Fibroblast of mammary gland (primary cell): Measurements from ENCODE around the gene UGT2B7.

Source experiments
- DNase-seq: peaks from one replicate; pipeline ENCODE4 v3.0.0-alpha.2; 2010; ENCODE audit warnings: low read depth
- H3K4me3 ChIP-seq: 2 replicates; pipeline ENCODE4 v1.5.1; 2011; ENCODE audit warnings: low read depth, mild to moderate bottlenecking, low read length, moderate library complexity; ENCODE audit not compliant: control insufficient read depth
- CTCF ChIP-seq: conservative IDR thresholded peaks from 2 replicates; pipeline ENCODE4 v1.5.1; 2011; ENCODE audit warnings: low read depth, low read length, inconsistent platforms; ENCODE audit not compliant: control insufficient read depth, insufficient read depth

UGT2B7 gene

DNA sequence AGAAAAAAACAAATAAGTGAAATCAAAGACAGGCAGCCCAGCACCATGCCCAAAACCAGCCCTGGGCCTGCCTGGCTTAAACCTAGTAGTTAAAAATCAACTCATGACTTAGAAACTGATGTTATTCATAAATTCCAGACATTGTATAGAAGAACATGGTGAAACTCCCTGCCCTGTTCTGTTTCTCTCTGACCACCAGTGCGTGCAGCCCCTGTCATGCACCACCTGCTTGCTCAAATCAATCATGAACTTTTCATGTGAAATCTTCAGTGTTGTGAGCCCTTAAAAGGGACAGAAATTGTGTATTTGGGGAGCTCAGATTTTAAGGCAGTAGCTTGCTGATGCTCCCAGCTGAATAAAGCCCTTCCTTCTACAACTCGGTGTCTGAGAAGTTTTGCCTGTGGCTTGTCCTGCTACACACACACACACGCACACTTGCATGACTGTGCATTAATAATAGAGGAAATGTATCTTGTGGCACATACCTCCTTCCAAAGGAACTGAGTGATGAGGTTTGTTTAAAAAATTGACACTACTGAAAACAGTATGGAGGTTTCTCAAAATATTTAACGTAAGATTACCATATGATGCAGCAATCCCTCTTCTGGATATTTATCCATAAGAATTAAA is 39.2 kb upstream of the UGT2B7 start:
- no peak for TF ChIP-seq CTCF
- H3K4me3 ChIP-seq: no peak overlapping the region
- DNase-seq: no peak

DNA sequence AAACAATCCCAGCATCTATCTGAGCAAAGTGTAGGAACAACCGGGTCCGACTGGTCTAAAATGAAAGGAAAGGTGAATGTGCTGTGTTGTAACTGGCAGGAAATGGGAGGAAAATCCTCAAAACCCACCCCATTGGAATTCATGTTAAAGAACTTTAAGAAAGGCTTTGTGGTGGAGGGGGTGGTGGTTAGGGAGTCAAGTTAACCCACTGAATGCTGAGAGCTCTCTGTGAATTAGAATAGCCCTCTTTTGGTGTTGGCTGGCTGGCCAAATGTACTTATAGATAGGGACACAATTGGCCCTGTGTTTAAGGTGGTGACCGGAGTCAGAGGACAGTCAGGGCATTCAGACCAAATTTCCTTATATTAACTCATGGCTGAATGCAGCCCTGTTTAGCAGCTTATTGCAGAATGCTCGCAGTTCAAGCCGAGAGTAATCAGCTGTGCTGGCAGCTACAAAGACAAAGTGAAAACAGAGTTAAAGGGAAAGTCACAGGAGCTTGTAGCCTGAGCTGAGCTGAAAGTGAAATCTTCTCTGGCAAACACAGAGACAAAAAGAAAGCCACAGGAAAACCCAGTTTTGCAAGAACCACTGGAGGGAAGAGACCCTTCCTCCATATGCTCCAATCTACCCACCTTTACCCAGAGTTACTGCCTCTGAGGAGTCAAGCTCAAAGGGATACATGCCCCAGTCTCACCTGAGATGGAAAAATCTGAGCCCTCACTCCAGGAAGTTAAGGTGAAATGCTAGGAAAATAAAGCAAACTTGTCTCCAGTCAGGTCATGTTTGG is 38.5 kb upstream of the UGT2B7 start:
- no peak for DNase-seq
- no peak for TF ChIP-seq CTCF
- H3K4me3 ChIP-seq: no peak overlapping the region

- no peak for TF ChIP-seq CTCF
- no peak for DNase-seq
- H3K4me3 ChIP-seq: no peak overlapping the region
These were observed 37.7 kb upstream of the UGT2B7 start for GRCh38 chr4:69058410-69059059.

DNA sequence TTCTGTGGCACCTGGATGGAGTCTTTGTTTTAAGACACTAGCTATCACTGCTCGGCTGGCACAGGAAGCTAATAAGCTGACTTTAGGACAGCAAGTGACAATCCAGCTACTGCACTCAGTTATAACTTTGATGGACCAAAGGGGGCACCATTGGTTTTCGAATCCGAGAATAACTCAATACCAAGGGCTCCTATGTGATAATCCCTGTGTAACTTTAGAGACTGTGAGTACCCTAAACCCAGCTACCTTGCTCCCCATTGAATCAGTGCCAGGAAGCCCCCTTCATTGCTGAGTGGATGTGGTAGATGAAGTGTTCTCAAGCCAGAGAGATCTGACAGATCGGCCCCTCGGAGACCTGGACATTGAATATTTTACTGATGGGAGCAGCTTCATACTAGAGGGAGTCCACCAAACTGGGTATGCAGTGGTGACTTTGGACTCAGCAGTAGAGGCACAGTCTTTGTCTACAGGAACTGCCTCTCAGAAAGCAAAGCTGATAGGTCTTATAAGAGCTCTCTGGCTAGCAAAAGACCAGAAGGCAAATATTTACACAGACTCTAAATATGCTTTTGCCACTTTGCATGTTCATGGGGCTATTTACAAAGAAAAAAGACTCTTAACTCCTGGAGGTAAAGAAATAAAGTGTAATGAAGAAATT is 35.5 kb upstream of the UGT2B7 start:
- peak; percentile 23 for DNase-seq
- H3K4me3 ChIP-seq: no peak overlapping the region
- TF ChIP-seq CTCF: peak; percentile 10

DNA sequence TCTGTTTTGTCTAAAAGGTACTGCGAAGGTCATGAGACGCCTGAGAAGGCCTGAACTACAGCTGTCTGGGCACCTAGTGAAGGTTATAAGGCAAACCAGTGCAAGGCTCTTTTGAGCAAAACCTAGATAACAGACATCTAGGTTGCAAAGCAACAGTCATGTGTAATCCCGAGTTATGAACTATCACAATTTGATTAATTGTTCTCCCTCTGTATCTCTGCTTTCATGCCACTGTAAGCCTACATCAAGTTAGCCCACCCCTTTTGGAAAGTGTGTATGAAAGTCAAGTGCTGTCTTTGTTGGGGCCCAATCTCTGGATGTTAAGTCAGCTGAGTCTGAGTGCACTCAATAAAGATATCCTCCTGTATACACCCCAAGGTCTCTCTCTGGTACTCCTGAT is 31.9 kb upstream of the UGT2B7 start:
- no peak for DNase-seq
- TF ChIP-seq CTCF: no peak
- H3K4me3 ChIP-seq: no peak overlapping the region

DNA sequence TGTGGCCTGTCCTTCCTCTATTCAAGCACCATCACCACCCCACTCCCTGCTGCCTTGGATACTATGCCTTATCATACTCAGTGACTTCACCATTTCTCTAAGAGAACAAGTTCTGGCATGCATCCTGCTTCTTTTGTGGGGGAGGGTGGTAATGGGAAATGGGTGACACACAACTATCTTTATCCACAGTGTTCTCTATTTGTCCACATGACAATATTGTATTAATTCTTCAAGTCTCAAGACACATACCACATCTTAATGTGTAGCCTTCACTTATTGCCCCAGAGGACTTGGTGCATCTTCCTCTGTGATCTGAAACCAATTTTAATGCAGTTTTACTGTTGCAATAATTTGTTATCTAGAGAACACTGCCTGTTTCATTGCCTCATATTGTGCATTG is 29.3 kb upstream of the UGT2B7 start:
- H3K4me3 ChIP-seq: no peak overlapping the region
- TF ChIP-seq CTCF: no peak
- peak; percentile 14 for DNase-seq
